Left kidney (tissue), 2 donors: ENCODE results near the gene ATP9A. TPM values are rescaled to one million over a fixed set of nuclear protein-coding genes. Genes with fewer than 3 reads are reported as not detected.
"Not testable (repeated sequence)": the region's sequence is repeated elsewhere in the genome, so short reads cannot be mapped to it uniquely, and the experiment has no call there.

Experiments
- DNase-seq: peaks from one replicate; pipeline ENCODE4 v3.0.0-alpha.2; 2013
- polyA plus RNA-seq: library from polyadenylated mRNA; unstranded; fragments of 120-200 nt; gene quantifications from one replicate; pipeline ENCODE4 v1.2.1, GENCODE V29; 2013; ENCODE audit not compliant: insufficient read length

The ATP9A gene
- polyA plus RNA-seq, 1 donor: 62.4 TPM

GRCh38 chr20:51757226-51757625, 11.0 kb downstream of the ATP9A start:
- no peak for DNase-seq

- DNase-seq: no peak
Measured at GRCh38 chr20:51756653-51757052, 11.5 kb downstream of the ATP9A start.

- not testable (repeated sequence) for DNase-seq
Measured at GRCh38 chr20:51753220-51753619, 15.0 kb downstream of the ATP9A start.

GRCh38 chr20:51752343-51752951, 15.7 kb downstream of the ATP9A start:
- DNase-seq: no peak

GRCh38 chr20:51750770-51751388, 17.3 kb downstream of the ATP9A start:
- no peak for DNase-seq

- DNase-seq: no peak
Measured at GRCh38 chr20:51750037-51750769, 18.0 kb downstream of the ATP9A start.

GRCh38 chr20:51749674-51750036, 18.5 kb downstream of the ATP9A start:
- no peak for DNase-seq

- DNase-seq: no peak
Measured at GRCh38 chr20:51747182-51747911, 20.8 kb downstream of the ATP9A start.

- DNase-seq: no peak
Measured at GRCh38 chr20:51745804-51746203, 22.4 kb downstream of the ATP9A start.

- DNase-seq: no peak
Measured at GRCh38 chr20:51740838-51741237, 27.4 kb downstream of the ATP9A start.

GRCh38 chr20:51740308-51740707, 27.9 kb downstream of the ATP9A start:
- not testable (repeated sequence) for DNase-seq

GRCh38 chr20:51739722-51740249, 28.4 kb downstream of the ATP9A start:
- DNase-seq: no peak

GRCh38 chr20:51738877-51739447, 29.2 kb downstream of the ATP9A start:
- DNase-seq: no peak

GRCh38 chr20:51738261-51738660, 29.9 kb downstream of the ATP9A start:
- DNase-seq: not testable (repeated sequence)

- no peak for DNase-seq
Measured at GRCh38 chr20:51736947-51737346, 31.2 kb downstream of the ATP9A start.

GRCh38 chr20:51735728-51736600, 32.2 kb downstream of the ATP9A start:
- no peak for DNase-seq

- DNase-seq: no peak
Measured at GRCh38 chr20:51734876-51735720, 33.1 kb downstream of the ATP9A start.

- DNase-seq: no peak
Measured at GRCh38 chr20:51733070-51733469, 35.1 kb downstream of the ATP9A start.

GRCh38 chr20:51732096-51732791, 35.9 kb downstream of the ATP9A start:
- no peak for DNase-seq

- DNase-seq: no peak
Measured at GRCh38 chr20:51731731-51732095, 36.5 kb downstream of the ATP9A start.
